Measurements from ENCODE around the gene LRRK2.
"Not testable (repeated sequence)": the region's sequence is repeated elsewhere in the genome, so short reads cannot be mapped to it uniquely, and the experiment has no call there.

The LRRK2 gene

DNA sequence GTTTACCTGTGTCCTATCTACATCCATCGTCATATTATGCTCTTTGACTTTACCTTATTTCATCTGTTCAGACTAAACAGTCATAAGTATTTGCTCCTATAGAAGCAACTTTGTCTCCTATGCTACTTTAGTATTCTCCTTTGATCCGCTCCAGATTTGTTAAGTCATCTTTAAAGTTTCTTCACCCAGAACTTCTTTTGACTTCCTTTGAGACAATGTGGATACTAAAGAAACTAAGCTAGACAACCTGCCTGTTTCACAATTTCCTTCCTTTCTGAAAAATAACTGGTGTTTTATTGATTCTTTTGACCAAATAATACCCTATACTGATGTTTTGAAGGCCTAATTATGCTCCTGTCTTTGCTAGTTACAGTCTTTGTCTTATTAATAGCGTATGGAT, 30.0 kb upstream of the LRRK2 start:
- Histone ChIP-seq H3K4me1 (ENCODE audit: control insufficient read depth, insufficient read depth, low read length) (peaks cover 8% of the 10 kb centered on the region; the same call in 1 of the 2 replicates), H3K9me3 (ENCODE audit: control insufficient read depth, insufficient read depth, low read depth, low read length) (peaks cover 6% of the 10 kb centered on the region), H3K4me3 (ENCODE audit: low read depth, low read length) (no peak overlapping the region), H3K27me3 (ENCODE audit: control insufficient read depth, insufficient read depth, low read length) (no peaks in the 10 kb centered on the region), H3K36me3 (ENCODE audit: control insufficient read depth, insufficient read depth, low read length) (no peaks in the 10 kb centered on the region), H3K27ac (ENCODE audit: low read depth, low read length) (no peak overlapping the region), H3K9ac (ENCODE audit: low read length) (no peak overlapping the region)

DNA sequence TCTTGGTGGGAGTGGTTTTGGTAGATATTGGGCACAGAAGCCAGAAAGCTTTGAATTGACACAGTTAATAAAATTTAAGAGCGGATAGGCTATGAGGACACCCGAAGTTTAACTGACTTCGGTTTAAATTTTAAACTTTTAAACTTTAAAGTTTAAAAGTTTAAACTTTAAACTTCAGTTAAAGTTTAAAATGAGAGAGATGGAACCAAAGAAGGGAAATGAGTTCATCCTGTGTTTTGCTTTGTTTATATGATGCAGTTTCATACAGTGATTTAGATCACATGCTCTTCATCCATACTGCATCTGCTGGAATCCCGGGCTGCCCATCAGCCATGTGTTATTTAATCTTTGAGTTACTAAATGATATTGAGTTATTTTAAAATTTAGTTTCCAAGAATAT, 27.2 kb upstream of the LRRK2 start:
- no peaks in the 10 kb centered on the region for H3K9me3 ChIP-seq (ENCODE audit: control insufficient read depth, insufficient read depth, low read depth, low read length)
- no peak overlapping the region for H3K9ac ChIP-seq (ENCODE audit: low read length)
- no peaks in the 10 kb centered on the region for H3K36me3 ChIP-seq (ENCODE audit: control insufficient read depth, insufficient read depth, low read length)
- no peaks in the 10 kb centered on the region for H3K27me3 ChIP-seq (ENCODE audit: control insufficient read depth, insufficient read depth, low read length)
- H3K4me1 ChIP-seq (ENCODE audit: control insufficient read depth, insufficient read depth, low read length): peaks cover 4% of the 10 kb centered on the region; the same call in 1 of the 2 replicates
- H3K4me3 ChIP-seq (ENCODE audit: low read depth, low read length): no peak overlapping the region
- no peak overlapping the region for H3K27ac ChIP-seq (ENCODE audit: low read depth, low read length)

DNA sequence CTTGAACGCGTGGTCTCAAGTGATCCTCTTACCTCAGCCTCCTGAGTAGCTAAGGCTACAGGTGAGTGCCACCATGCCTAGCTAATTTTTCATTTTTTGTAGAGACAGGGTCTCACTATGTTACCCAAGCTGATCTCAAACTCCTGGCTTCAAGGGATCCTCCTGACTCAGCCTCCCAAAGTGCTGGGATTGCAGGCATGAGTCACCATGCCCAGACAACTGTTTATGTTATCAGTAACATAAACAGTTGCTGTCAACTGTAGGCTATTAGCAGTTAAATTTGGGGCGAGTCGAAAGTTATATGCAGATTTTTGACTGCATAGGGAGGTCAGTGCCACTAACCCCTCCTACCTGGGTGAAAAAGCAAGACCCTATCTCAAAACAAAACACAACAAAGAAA, 26.2 kb upstream of the LRRK2 start:
- no peaks in the 10 kb centered on the region for H3K36me3 ChIP-seq (ENCODE audit: control insufficient read depth, insufficient read depth, low read length)
- H3K9me3 ChIP-seq (ENCODE audit: control insufficient read depth, insufficient read depth, low read depth, low read length): no peaks in the 10 kb centered on the region
- H3K27ac ChIP-seq (ENCODE audit: low read depth, low read length): no peak overlapping the region
- no peaks in the 10 kb centered on the region for H3K27me3 ChIP-seq (ENCODE audit: control insufficient read depth, insufficient read depth, low read length)
- H3K4me3 ChIP-seq (ENCODE audit: low read depth, low read length): no peak overlapping the region
- H3K4me1 ChIP-seq (ENCODE audit: control insufficient read depth, insufficient read depth, low read length): 0 out of 2 replicates have a peak, but pooled peaks cover 4% of the 10 kb centered on the region
- H3K9ac ChIP-seq (ENCODE audit: low read length): no peak overlapping the region

DNA sequence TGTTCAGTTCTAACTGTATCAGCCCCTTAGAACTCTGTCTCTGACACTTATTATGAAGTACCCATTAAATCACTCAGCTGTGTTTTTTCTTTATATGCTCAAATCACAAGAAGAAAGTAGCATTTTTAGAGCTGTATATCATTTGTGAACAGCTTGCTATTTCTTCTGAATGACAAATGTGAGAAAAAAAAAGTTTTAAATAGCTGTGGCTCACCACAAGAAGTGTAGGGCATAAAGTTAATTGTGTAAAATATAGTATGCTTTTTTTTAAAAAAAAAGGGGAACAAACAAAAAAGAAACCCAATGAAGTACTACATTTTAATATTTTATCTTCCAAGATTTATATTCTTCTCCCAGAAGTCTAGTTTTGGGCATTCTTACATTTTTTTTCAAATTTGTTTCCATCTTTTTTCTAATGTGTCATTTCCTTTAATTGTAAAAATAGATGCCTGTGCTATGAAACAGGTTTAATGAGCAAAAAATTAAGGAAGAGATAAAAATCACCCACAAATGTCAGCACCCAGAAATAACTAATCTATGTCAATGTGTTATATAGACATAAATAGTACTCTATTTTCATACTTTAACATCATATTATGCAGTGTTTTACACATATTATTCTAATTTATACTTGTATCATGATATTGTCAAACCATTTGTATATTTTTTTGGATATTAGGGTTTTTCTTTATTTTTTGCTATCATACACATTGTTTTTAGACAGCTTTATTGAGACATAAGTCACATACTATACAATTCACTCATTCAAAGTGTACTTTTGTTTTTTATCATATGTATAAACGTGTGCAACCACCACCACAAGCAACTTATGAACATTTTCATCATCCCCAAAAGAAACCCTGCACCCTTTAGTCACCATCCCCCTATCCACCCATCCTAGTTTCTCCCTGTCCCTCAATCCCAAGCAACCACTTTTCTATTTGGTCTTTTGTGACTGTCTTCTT, 22.4 kb upstream of the LRRK2 start:
- no peaks in the 10 kb centered on the region for H3K9me3 ChIP-seq (ENCODE audit: control insufficient read depth, insufficient read depth, low read depth, low read length)
- H3K36me3 ChIP-seq (ENCODE audit: control insufficient read depth, insufficient read depth, low read length): no peaks in the 10 kb centered on the region
- no peaks in the 10 kb centered on the region for H3K4me1 ChIP-seq (ENCODE audit: control insufficient read depth, insufficient read depth, low read length)
- no peaks in the 10 kb centered on the region for H3K27me3 ChIP-seq (ENCODE audit: control insufficient read depth, insufficient read depth, low read length)
- no peak overlapping the region for H3K4me3 ChIP-seq (ENCODE audit: low read depth, low read length)
- no peak overlapping the region for H3K27ac ChIP-seq (ENCODE audit: low read depth, low read length)
- H3K9ac ChIP-seq (ENCODE audit: low read length): no peak overlapping the region

DNA sequence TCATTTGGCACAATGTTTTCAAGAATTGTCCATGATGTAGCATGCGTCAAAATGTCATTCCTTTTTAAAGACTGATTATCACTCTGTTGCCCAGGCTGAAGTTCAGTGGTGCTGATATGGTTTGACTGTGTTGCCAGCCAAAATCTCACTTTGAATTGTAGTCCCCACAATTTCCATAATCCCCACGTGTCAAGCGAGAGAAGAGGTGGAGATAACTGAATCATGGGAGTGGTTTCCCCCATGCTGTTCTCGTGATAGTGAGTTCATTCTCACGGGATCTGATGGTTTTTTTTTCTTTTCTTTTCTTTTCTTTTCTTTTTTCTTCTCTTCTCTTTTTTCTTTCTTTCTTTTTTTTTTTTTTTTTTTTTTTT, 21.8 kb upstream of the LRRK2 start:
- H3K27me3 ChIP-seq (ENCODE audit: control insufficient read depth, insufficient read depth, low read length): no peaks in the 10 kb centered on the region
- no peak overlapping the region for H3K27ac ChIP-seq (ENCODE audit: low read depth, low read length)
- H3K4me3 ChIP-seq (ENCODE audit: low read depth, low read length): no peak overlapping the region
- no peaks in the 10 kb centered on the region for H3K4me1 ChIP-seq (ENCODE audit: control insufficient read depth, insufficient read depth, low read length)
- no peaks in the 10 kb centered on the region for H3K9me3 ChIP-seq (ENCODE audit: control insufficient read depth, insufficient read depth, low read depth, low read length)
- no peak overlapping the region for H3K9ac ChIP-seq (ENCODE audit: low read length)
- H3K36me3 ChIP-seq (ENCODE audit: control insufficient read depth, insufficient read depth, low read length): no peaks in the 10 kb centered on the region

DNA sequence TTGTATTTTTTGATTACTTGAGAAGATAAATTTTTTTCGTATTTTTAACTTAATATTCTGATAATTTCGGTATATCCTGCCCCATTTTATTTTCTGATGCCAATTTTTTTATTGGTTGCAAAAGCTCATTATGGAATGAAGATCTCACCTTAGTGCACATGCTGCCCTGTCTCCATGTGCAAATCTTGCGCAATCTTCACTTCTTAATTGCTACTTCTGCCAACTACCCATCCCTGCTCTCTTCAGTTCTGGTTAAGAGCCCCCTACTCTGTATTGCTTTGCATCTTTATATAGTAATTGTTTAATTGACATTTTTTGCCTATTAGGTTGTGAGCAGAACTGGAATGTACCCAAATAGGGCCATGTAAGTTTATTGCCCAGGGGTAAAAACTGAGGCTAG, 20.5 kb upstream of the LRRK2 start:
- Histone ChIP-seq H3K9ac (ENCODE audit: low read length) (no peak overlapping the region), H3K27ac (ENCODE audit: low read depth, low read length) (no peak overlapping the region), H3K4me3 (ENCODE audit: low read depth, low read length) (no peak overlapping the region), H3K36me3 (ENCODE audit: control insufficient read depth, insufficient read depth, low read length) (no peaks in the 10 kb centered on the region), H3K4me1 (ENCODE audit: control insufficient read depth, insufficient read depth, low read length) (no peaks in the 10 kb centered on the region), H3K9me3 (ENCODE audit: control insufficient read depth, insufficient read depth, low read depth, low read length) (no peaks in the 10 kb centered on the region), H3K27me3 (ENCODE audit: control insufficient read depth, insufficient read depth, low read length) (no peaks in the 10 kb centered on the region)

DNA sequence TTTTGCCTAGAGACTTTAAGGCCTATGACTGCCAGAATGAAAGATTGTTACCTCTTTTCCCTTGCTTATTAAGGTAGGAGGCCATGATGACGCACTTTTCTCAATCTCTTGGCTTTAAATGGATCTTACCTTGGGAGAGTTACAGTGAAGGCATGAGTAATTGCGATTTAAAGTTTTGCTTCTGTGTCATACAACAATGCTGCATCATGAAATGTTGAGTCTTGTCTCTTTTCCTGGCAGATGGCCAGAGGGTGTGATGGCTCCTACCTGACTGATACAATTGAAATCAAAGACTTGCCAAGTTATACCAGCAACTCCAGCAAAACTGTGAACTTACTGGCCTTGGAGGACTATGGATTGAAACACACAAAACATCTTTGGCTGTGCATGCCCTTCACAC, 17.2 kb upstream of the LRRK2 start:
- no peak overlapping the region for H3K27ac ChIP-seq (ENCODE audit: low read depth, low read length)

DNA sequence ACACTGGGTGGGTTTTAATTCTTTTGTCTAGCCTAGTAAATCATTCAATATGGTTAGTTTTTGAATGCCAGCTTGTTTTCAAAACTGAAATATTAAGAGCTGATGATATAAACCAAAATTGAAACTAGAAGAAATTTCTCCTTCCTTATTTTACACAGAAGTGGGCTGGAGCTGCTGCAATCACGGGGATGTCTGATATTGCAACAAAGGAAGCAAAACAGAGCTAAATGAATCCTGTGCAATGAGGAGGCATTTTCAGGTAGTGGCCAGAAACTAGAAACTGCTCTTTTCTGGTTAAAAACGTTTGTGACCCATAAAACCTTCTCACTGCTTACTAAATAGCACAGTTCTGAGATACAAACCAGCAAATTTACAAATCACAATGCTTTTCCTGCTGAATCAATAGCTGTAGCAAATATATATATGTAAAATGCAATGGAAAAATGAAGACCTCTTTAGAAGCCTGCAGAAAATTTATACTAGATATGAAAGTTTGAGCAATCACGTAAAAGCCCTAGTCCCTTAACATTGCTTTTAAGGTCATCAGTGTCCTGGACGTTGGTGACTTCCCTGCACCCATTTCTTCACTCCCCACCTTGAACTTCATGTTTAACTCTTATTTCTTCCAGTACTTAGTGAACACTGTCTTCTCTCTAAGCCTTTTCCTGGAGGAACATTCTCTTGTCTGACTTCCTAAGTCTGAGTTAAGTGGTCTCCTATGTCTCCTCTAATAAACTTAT, 15.9 kb upstream of the LRRK2 start:
- peaks cover 8% of the 10 kb centered on the region; the same call in 1 of the 2 replicates for H3K9me3 ChIP-seq (ENCODE audit: control insufficient read depth, insufficient read depth, low read depth, low read length)
- no peak overlapping the region for H3K27ac ChIP-seq (ENCODE audit: low read depth, low read length)
- H3K4me3 ChIP-seq (ENCODE audit: low read depth, low read length): no peak overlapping the region
- H3K4me1 ChIP-seq (ENCODE audit: control insufficient read depth, insufficient read depth, low read length): no peaks in the 10 kb centered on the region
- H3K9ac ChIP-seq (ENCODE audit: low read length): no peak overlapping the region
- no peaks in the 10 kb centered on the region for H3K36me3 ChIP-seq (ENCODE audit: control insufficient read depth, insufficient read depth, low read length)
- no peaks in the 10 kb centered on the region for H3K27me3 ChIP-seq (ENCODE audit: control insufficient read depth, insufficient read depth, low read length)

More for the DNA sequence above, 17.2 kb upstream of the LRRK2 start:
- no peaks in the 10 kb centered on the region for H3K27me3 ChIP-seq (ENCODE audit: control insufficient read depth, insufficient read depth, low read length)
- no peaks in the 10 kb centered on the region for H3K4me1 ChIP-seq (ENCODE audit: control insufficient read depth, insufficient read depth, low read length)
- H3K9me3 ChIP-seq (ENCODE audit: control insufficient read depth, insufficient read depth, low read depth, low read length): peaks cover 8% of the 10 kb centered on the region; the same call in 1 of the 2 replicates
- H3K9ac ChIP-seq (ENCODE audit: low read length): no peak overlapping the region
- H3K4me3 ChIP-seq (ENCODE audit: low read depth, low read length): no peak overlapping the region
- H3K36me3 ChIP-seq (ENCODE audit: control insufficient read depth, insufficient read depth, low read length): no peaks in the 10 kb centered on the region

DNA sequence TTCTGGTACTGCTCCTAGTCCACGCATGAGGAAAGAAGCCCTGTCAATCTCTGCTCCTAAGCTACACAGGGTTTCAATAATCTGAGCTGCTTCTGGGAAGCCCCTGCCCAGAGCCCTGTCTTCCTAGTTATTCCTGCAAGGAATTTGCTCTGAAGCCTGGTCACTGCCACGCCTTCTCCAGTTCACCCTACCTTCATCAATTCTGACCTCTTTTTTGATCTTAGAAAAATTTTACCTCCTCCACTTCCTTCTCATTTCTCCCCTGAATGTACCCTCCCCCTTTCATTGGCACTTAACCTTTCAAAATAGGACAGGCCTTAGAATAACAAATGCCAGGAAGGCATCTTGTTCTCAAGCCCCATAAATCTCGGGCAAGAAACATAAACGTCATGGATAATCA, 14.9 kb upstream of the LRRK2 start:
- H3K36me3 ChIP-seq (ENCODE audit: control insufficient read depth, insufficient read depth, low read length): no peaks in the 10 kb centered on the region
- no peak overlapping the region for H3K4me3 ChIP-seq (ENCODE audit: low read depth, low read length)
- no peaks in the 10 kb centered on the region for H3K4me1 ChIP-seq (ENCODE audit: control insufficient read depth, insufficient read depth, low read length)
- no peak overlapping the region for H3K27ac ChIP-seq (ENCODE audit: low read depth, low read length)
- H3K9me3 ChIP-seq (ENCODE audit: control insufficient read depth, insufficient read depth, low read depth, low read length): peaks cover 8% of the 10 kb centered on the region; the same call in 1 of the 2 replicates
- H3K9ac ChIP-seq (ENCODE audit: low read length): no peak overlapping the region
- H3K27me3 ChIP-seq (ENCODE audit: control insufficient read depth, insufficient read depth, low read length): no peaks in the 10 kb centered on the region

DNA sequence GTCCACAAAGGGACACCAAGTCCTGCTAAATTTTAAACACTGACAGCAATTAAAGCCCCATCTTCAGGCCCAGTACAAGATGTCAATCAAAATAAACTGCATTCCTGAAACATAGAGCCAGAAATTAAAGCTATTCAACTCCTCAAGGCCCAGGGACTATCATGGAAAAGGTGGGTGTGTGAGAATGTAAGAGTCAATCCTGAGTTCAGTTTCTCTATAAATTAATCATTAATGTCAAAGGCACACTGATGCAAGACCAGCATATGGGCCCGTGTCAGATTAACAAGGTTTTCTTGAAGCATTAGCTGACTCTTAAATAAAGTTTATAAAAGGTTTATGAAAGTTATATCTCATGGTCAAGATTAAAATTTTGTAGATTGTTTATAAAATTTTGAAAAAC, 13.6 kb upstream of the LRRK2 start:
- H3K4me1 ChIP-seq (ENCODE audit: control insufficient read depth, insufficient read depth, low read length); H3K9ac ChIP-seq (ENCODE audit: low read length); H3K9me3 ChIP-seq (ENCODE audit: control insufficient read depth, insufficient read depth, low read depth, low read length); H3K4me3 ChIP-seq (ENCODE audit: low read depth, low read length); H3K27me3 ChIP-seq (ENCODE audit: control insufficient read depth, insufficient read depth, low read length); H3K36me3 ChIP-seq (ENCODE audit: control insufficient read depth, insufficient read depth, low read length); H3K27ac ChIP-seq (ENCODE audit: low read depth, low read length): not testable (repeated sequence)

DNA sequence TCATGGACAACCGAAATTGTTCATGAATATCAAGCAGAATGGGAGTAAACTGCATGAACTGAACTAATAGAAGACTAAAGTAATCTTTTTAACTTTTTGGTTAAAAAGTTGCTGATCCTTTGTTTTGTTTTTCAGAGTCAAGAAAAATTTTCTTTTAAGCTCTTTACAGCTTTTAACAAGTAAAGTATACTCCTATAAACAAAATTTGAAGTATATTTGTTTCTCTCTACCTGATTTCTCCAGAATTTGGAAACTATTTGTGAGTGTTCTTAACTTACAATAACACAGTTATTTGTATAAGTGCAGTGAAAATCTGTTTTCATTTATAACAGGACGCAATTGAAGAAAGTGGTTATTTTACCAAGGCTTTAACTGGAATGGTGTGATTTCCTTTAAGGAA, 12.2 kb upstream of the LRRK2 start:
- no peak overlapping the region for H3K9ac ChIP-seq (ENCODE audit: low read length)
- H3K9me3 ChIP-seq (ENCODE audit: control insufficient read depth, insufficient read depth, low read depth, low read length): peaks cover 8% of the 10 kb centered on the region; the same call in 1 of the 2 replicates
- no peaks in the 10 kb centered on the region for H3K36me3 ChIP-seq (ENCODE audit: control insufficient read depth, insufficient read depth, low read length)
- H3K4me3 ChIP-seq (ENCODE audit: low read depth, low read length): no peak overlapping the region
- H3K27ac ChIP-seq (ENCODE audit: low read depth, low read length): no peak overlapping the region
- no peaks in the 10 kb centered on the region for H3K27me3 ChIP-seq (ENCODE audit: control insufficient read depth, insufficient read depth, low read length)
- no peaks in the 10 kb centered on the region for H3K4me1 ChIP-seq (ENCODE audit: control insufficient read depth, insufficient read depth, low read length)
